HEK293T (cell line): Measurements from ENCODE around the gene RFX3.

ENCODE experiments used
- CTCF ChIA-PET: fragments of 350-600 bp; formaldehyde crosslinking; extraction: SDS; loops from one replicate; lab custom pipeline; 2021; ENCODE audit warnings: antibody characterized with exemption, inconsistent platforms; lab: Yijun Ruan, JAX
- POLR2A ChIA-PET: fragments of 350-600 bp; formaldehyde crosslinking; extraction: SDS; loops from one replicate; lab custom pipeline; 2020; ENCODE audit warnings: antibody characterized with exemption, inconsistent platforms; lab: Yijun Ruan, JAX
- DNase-seq: peaks from one replicate; pipeline ENCODE4 v3.0.0; 2012; ENCODE audit warnings: mixed read lengths; ENCODE audit errors: extremely low spot score
- ARNT ChIP-seq: fragments of 450-650 bp; IDR thresholded peaks from 2 replicates; pipeline ENCODE4 v1.6.1; 2017; ENCODE audit warnings: mild to moderate bottlenecking
- BHLHE40 ChIP-seq: fragments of 450-650 bp; IDR thresholded peaks from 2 replicates; pipeline ENCODE4 v1.6.1; 2016; ENCODE audit warnings: mild to moderate bottlenecking, moderate library complexity, borderline replicate concordance
- CTBP1 ChIP-seq: fragments of 450-650 bp; IDR thresholded peaks from 2 replicates; pipeline ENCODE4 v1.6.1; 2016; ENCODE audit warnings: borderline replicate concordance
- ELF4 ChIP-seq: fragments of 450-650 bp; IDR thresholded peaks from 2 replicates; pipeline ENCODE4 v1.6.1; 2017; ENCODE audit warnings: antibody characterized with exemption
- FOXA1 ChIP-seq: fragments of 450-650 bp; IDR thresholded peaks from 2 replicates; pipeline ENCODE4 v1.6.1; 2016; ENCODE audit warnings: mild to moderate bottlenecking
- FOXK2 ChIP-seq: fragments of 450-650 bp; IDR thresholded peaks from 2 replicates; pipeline ENCODE4 v1.6.1; 2016; ENCODE audit warnings: mild to moderate bottlenecking
- FOXM1 ChIP-seq: fragments of 450-650 bp; IDR thresholded peaks from 2 replicates; pipeline ENCODE4 v1.6.1; 2017; ENCODE audit warnings: mild to moderate bottlenecking, borderline replicate concordance
- HDGF ChIP-seq: fragments of 450-650 bp; IDR thresholded peaks from 2 replicates; pipeline ENCODE4 v1.6.1; 2017; ENCODE audit warnings: antibody characterized with exemption, borderline replicate concordance
- L3MBTL2 ChIP-seq: fragments of 450-650 bp; conservative IDR thresholded peaks from 2 replicates; pipeline ENCODE4 v1.6.1; 2016; ENCODE audit warnings: mild to moderate bottlenecking
- LEF1 ChIP-seq: fragments of 450-650 bp; IDR thresholded peaks from 2 replicates; pipeline ENCODE4 v1.6.1; 2017; ENCODE audit warnings: mild to moderate bottlenecking, borderline replicate concordance
- NFRKB ChIP-seq: fragments of 450-650 bp; IDR thresholded peaks from 2 replicates; pipeline ENCODE4 v1.6.1; 2016; ENCODE audit warnings: mild to moderate bottlenecking, moderate library complexity
- PKNOX1 ChIP-seq: fragments of 450-650 bp; IDR thresholded peaks from 2 replicates; pipeline ENCODE4 v1.6.1; 2016
- SP1 ChIP-seq: fragments of 450-650 bp; IDR thresholded peaks from 2 replicates; pipeline ENCODE4 v1.6.1; 2017
- SUZ12 ChIP-seq: fragments of 450-650 bp; IDR thresholded peaks from 2 replicates; pipeline ENCODE4 v1.6.1; 2016; ENCODE audit warnings: mild to moderate bottlenecking
- TARDBP ChIP-seq: fragments of 450-650 bp; IDR thresholded peaks from 2 replicates; pipeline ENCODE4 v1.6.1; 2016
- ZNF384 ChIP-seq: fragments of 450-650 bp; IDR thresholded peaks from 2 replicates; pipeline ENCODE4 v1.6.1; 2016

The RFX3 gene

GRCh38 chr9:3261484-3261883, 264.3 kb downstream of the RFX3 start:
- POLR2A ChIA-PET: no interaction called here
- no peak for TF ChIP-seq ZNF384
- TF ChIP-seq HDGF: no peak
- TF ChIP-seq FOXK2: no peak
- no peak for TF ChIP-seq SUZ12
- TF ChIP-seq NFRKB: no peak
- no peak for TF ChIP-seq SP1
- no peak for TF ChIP-seq PKNOX1
- no peak for TF ChIP-seq LEF1
- TF ChIP-seq FOXM1: no peak
- TF ChIP-seq ELF4: no peak

GRCh38 chr9:3256571-3257330, 269.1 kb downstream of the RFX3 start:
- ChIA-PET CTCF (no interaction called here), POLR2A (no interaction called here)
- DNase-seq: no peak
- TF ChIP-seq FOXK2 (no peak), ELF4 (no peak), CTBP1 (no peak), L3MBTL2 (no peak), TARDBP (no peak), SUZ12 (no peak), LEF1 (no peak), PKNOX1 (no peak), ARNT (no peak), BHLHE40 (no peak), FOXM1 (no peak), HDGF (no peak), SP1 (no peak)

More at GRCh38 chr9:3261484-3261883, 264.3 kb downstream of the RFX3 start:
- CTCF ChIA-PET: interaction anchor here (0.7 kb wide), 1 partner anchor 413 kb away, joined by 3 read pairs; no protein-coding TSS in a partner anchor
- DNase-seq: no peak

GRCh38 chr9:3251309-3251708, 274.5 kb downstream of the RFX3 start:
- ChIA-PET CTCF (interaction anchor here (0.6 kb wide), 1 partner anchor 407 kb away, joined by 4 read pairs; no protein-coding TSS in a partner anchor), POLR2A (no interaction called here)
- no peak for DNase-seq
- TF ChIP-seq FOXM1: no peak
- TF ChIP-seq SUZ12: no peak
- no peak for TF ChIP-seq ZNF384
- TF ChIP-seq ELF4: no peak
- no peak for TF ChIP-seq BHLHE40
- TF ChIP-seq LEF1: no peak
- TF ChIP-seq PKNOX1: no peak
- no peak for TF ChIP-seq CTBP1
- TF ChIP-seq FOXA1: no peak
- TF ChIP-seq NFRKB: no peak
- TF ChIP-seq SP1: no peak
- TF ChIP-seq L3MBTL2: no peak
- TF ChIP-seq ARNT: no peak
- TF ChIP-seq TARDBP: no peak
- no peak for TF ChIP-seq HDGF
- TF ChIP-seq FOXK2: no peak

- CTCF ChIA-PET: no interaction called here
- TF ChIP-seq ZNF384 (no peak), NFRKB (no peak), HDGF (no peak), CTBP1 (no peak), L3MBTL2 (no peak), BHLHE40 (no peak), FOXK2 (no peak), ARNT (no peak), PKNOX1 (no peak)
- DNase-seq: no peak
- POLR2A ChIA-PET: no interaction called here
Measured at GRCh38 chr9:3250741-3251140, 275.1 kb downstream of the RFX3 start.

GRCh38 chr9:3247211-3247610, 278.6 kb downstream of the RFX3 start:
- DNase-seq: no peak
- TF ChIP-seq SUZ12 (no peak), TARDBP (no peak), BHLHE40 (no peak), FOXM1 (no peak), CTBP1 (no peak), ELF4 (no peak), ZNF384 (no peak), HDGF (no peak), ARNT (no peak), NFRKB (no peak), SP1 (no peak), L3MBTL2 (no peak)
- CTCF ChIA-PET: interaction anchor here (0.6 kb wide), 1 partner anchor 21 kb away, joined by 3 read pairs; no protein-coding TSS in a partner anchor
- POLR2A ChIA-PET: no interaction called here

- no peak for DNase-seq
- ChIA-PET POLR2A (no interaction called here), CTCF (no interaction called here)
- no peak for TF ChIP-seq CTBP1
- no peak for TF ChIP-seq ZNF384
- TF ChIP-seq SP1: no peak
- TF ChIP-seq PKNOX1: no peak
- no peak for TF ChIP-seq LEF1
- TF ChIP-seq FOXM1: no peak
- TF ChIP-seq L3MBTL2: no peak
- TF ChIP-seq FOXA1: no peak
- TF ChIP-seq BHLHE40: no peak
Measured at GRCh38 chr9:3246241-3246640, 279.6 kb downstream of the RFX3 start.
